Iris pigment epithelial cell (primary cell): ENCODE measurements around the gene LRRC75A.

ENCODE experiments used
- DNase-seq: peaks from one replicate; pipeline ENCODE4 v3.0.0-alpha.2; 2011; ENCODE audit warnings: low read depth

The LRRC75A gene

GRCh38 chr17:16493531-16494046, 1.6 kb upstream of the LRRC75A start:
- DNase-seq: no peak

GRCh38 chr17:16492613-16493530, 879 bp upstream of the LRRC75A start:
- DNase-seq: no peak

GRCh38 chr17:16491131-16491702, 776 bp downstream of the LRRC75A start:
- DNase-seq: no peak

GRCh38 chr17:16489431-16489830, 2.6 kb downstream of the LRRC75A start:
- no peak for DNase-seq

GRCh38 chr17:16488968-16489337, 3.0 kb downstream of the LRRC75A start:
- no peak for DNase-seq

GRCh38 chr17:16488186-16488967, 3.6 kb downstream of the LRRC75A start:
- no peak for DNase-seq

- DNase-seq: peak; percentile 52
These were observed 5.4 kb downstream of the LRRC75A start for GRCh38 chr17:16486373-16487250.

GRCh38 chr17:16484445-16485175, 7.4 kb downstream of the LRRC75A start:
- DNase-seq: no peak

GRCh38 chr17:16483021-16483645, 8.9 kb downstream of the LRRC75A start:
- no peak for DNase-seq

- no peak for DNase-seq
These were observed 9.7 kb downstream of the LRRC75A start for GRCh38 chr17:16482253-16482652.

- DNase-seq: no peak
These were observed 11.0 kb downstream of the LRRC75A start for GRCh38 chr17:16480995-16481394.

GRCh38 chr17:16479264-16479663, 12.7 kb downstream of the LRRC75A start:
- no peak for DNase-seq

- DNase-seq: no peak
These were observed 13.3 kb downstream of the LRRC75A start for GRCh38 chr17:16478649-16479048.

GRCh38 chr17:16477666-16478065, 14.3 kb downstream of the LRRC75A start:
- no peak for DNase-seq

- DNase-seq: peak; percentile 71
These were observed 14.7 kb downstream of the LRRC75A start for GRCh38 chr17:16477255-16477654.

GRCh38 chr17:16475179-16475704, 16.8 kb downstream of the LRRC75A start:
- DNase-seq: no peak

GRCh38 chr17:16474012-16474725, 17.8 kb downstream of the LRRC75A start:
- DNase-seq: no peak

- no peak for DNase-seq
These were observed 18.7 kb downstream of the LRRC75A start for GRCh38 chr17:16473044-16474011.
